HFF-Myc (cell line): ENCODE measurements around the gene PMM2.

Source experiments
- DNase-seq: peaks from one replicate; pipeline ENCODE4 v3.0.0-alpha.2; 2011; ENCODE audit warnings: low read depth; ENCODE audit errors: extremely low read depth
- H3K4me3 ChIP-seq: replicated peaks from 2 replicates; pipeline ENCODE4 v1.5.1; 2011; ENCODE audit warnings: low read depth, mild to moderate bottlenecking, control low read depth, low read length
- CTCF ChIP-seq: IDR thresholded peaks from 2 replicates; pipeline ENCODE4 v1.5.1; 2012; ENCODE audit warnings: mild to moderate bottlenecking, low read depth, low read length, control low read depth; ENCODE audit errors: missing control alignments

The PMM2 gene

GRCh38 chr16:8816967-8817655, 19.5 kb downstream of the PMM2 start:
- no peak for TF ChIP-seq CTCF
- no peak overlapping the region for H3K4me3 ChIP-seq
- no peak for DNase-seq

- no peak for DNase-seq
- TF ChIP-seq CTCF = no peak
- no peak overlapping the region for H3K4me3 ChIP-seq
These were observed 21.0 kb downstream of the PMM2 start for GRCh38 chr16:8818504-8819270.

GRCh38 chr16:8819411-8820034, 21.9 kb downstream of the PMM2 start:
- no peak overlapping the region for H3K4me3 ChIP-seq
- no peak for DNase-seq
- TF ChIP-seq CTCF = no peak

GRCh38 chr16:8822403-8822802, 24.8 kb downstream of the PMM2 start:
- no peak for DNase-seq
- TF ChIP-seq CTCF = no peak
- no peak overlapping the region for H3K4me3 ChIP-seq

GRCh38 chr16:8826278-8826879, 28.7 kb downstream of the PMM2 start:
- no peak for TF ChIP-seq CTCF
- DNase-seq = no peak
- H3K4me3 ChIP-seq = no peak overlapping the region

- no peak for DNase-seq
- H3K4me3 ChIP-seq = no peak overlapping the region
- TF ChIP-seq CTCF = no peak
These were observed 31.0 kb downstream of the PMM2 start for GRCh38 chr16:8828541-8829165.
